SK-N-SH (cell line): ENCODE results near the gene TMIE. TPM values are rescaled to one million over a fixed set of nuclear protein-coding genes. Genes with fewer than 3 reads are reported as not detected.

Experiments used
- CTCF ChIA-PET: fragments of 300-600, 350-600 bp; formaldehyde crosslinking; extraction: SDS; loops from one replicate; lab custom pipeline; 2021; lab: Yijun Ruan, JAX
- POLR2A ChIA-PET: fragments of 350-600 bp; sonication (Branson Sonifier 250); formaldehyde crosslinking; extraction: SDS; loops from one replicate; lab custom pipeline; 2020; ENCODE audit warnings: antibody characterized with exemption, inconsistent platforms; lab: Yijun Ruan, JAX
- DNase-seq: peaks from one replicate; pipeline ENCODE4 v3.0.0; 2012
- H2AFZ ChIP-seq: fragments of 200-600 bp; sonication (generic); 2 replicates; pipeline ENCODE4 v1.8.1; 2016; ENCODE audit warnings: antibody characterized with exemption, mild to moderate bottlenecking, low read depth
- H3F3A ChIP-seq: fragments of 200-600 bp; sonication (generic); replicated peaks from 2 replicates; pipeline ENCODE3; 2016; ENCODE audit warnings: antibody characterized with exemption, mild to moderate bottlenecking; ENCODE audit not compliant: insufficient read depth
- H3K27ac ChIP-seq, 2 experiments: fragments of 200-500 bp in 1 of 2; fragments of 200-600 bp in 1 of 2; sonication (Bioruptor generic) in 1 of 2; sonication (generic), shearing (Covaris generic) in 1 of 2; 2 replicates each; pipeline versions ENCODE4 v1.5.1 to v1.6.1; 2014 to 2016; ENCODE audit warnings: low read depth in 2 of 2, inconsistent platforms in 1 of 2, low read length in 1 of 2, mild to moderate bottlenecking in 1 of 2, mixed read lengths in 1 of 2
- H3K27me3 ChIP-seq: fragments of 200-600 bp; sonication (generic), shearing (Covaris generic); 2 replicates; pipeline ENCODE4 v1.6.1; 2016; ENCODE audit warnings: mixed run types; ENCODE audit not compliant: insufficient read depth
- H3K36me3 ChIP-seq, 2 experiments: fragments of 200-500 bp in 1 of 2; fragments of 200-600 bp in 1 of 2; sonication (Bioruptor generic) in 1 of 2; sonication (generic) in 1 of 2; replicated peaks in 1 of 2; 2 replicates each; pipeline versions ENCODE3 to v1.5.1; 2014 to 2016; ENCODE audit warnings: low read length in 1 of 2, mild to moderate bottlenecking in 1 of 2; ENCODE audit not compliant: insufficient read depth in 2 of 2, control insufficient read depth in 1 of 2
- H3K4me1 ChIP-seq, 2 experiments: fragments of 200-500 bp in 1 of 2; fragments of 200-600 bp in 1 of 2; sonication (Bioruptor generic) in 1 of 2; sonication (generic), shearing (Covaris generic) in 1 of 2; 2 replicates each; pipeline versions ENCODE4 v1.5.1 to v1.6.1; 2014 to 2016; ENCODE audit warnings: low read depth in 1 of 2, low read length in 1 of 2, mixed run types in 1 of 2; ENCODE audit not compliant: insufficient read depth in 2 of 2, control insufficient read depth in 1 of 2
- H3K4me2 ChIP-seq: fragments of 200-600 bp; sonication (generic), shearing (Covaris generic); 2 replicates; pipeline ENCODE4 v1.6.1; 2017; ENCODE audit warnings: mixed run types
- H3K4me3 ChIP-seq, 2 experiments: fragments of 200-500 bp in 1 of 2; fragments of 200-600 bp in 1 of 2; sonication (Bioruptor generic) in 1 of 2; sonication (generic), shearing (Covaris generic) in 1 of 2; 2 replicates each; pipeline versions ENCODE4 v1.5.1 to v1.8.1; 2014 to 2016; ENCODE audit warnings: low read depth in 2 of 2, inconsistent platforms in 1 of 2, low read length in 1 of 2, mild to moderate bottlenecking in 1 of 2, mixed read lengths in 1 of 2, moderate library complexity in 1 of 2
- H3K79me2 ChIP-seq: fragments of 200-600 bp; sonication (generic); 2 replicates; pipeline ENCODE4 v1.8.1; 2017; ENCODE audit warnings: mild to moderate bottlenecking; ENCODE audit not compliant: insufficient read depth
- H3K9ac ChIP-seq: fragments of 200-600 bp; sonication (generic); 2 replicates; pipeline ENCODE4 v1.6.1; 2017; ENCODE audit warnings: mixed run types
- H3K9me2 ChIP-seq: fragments of 200-600 bp; sonication (generic); 2 replicates; pipeline ENCODE4 v1.6.1; 2017; ENCODE audit warnings: mixed run types
- H3K9me3 ChIP-seq: fragments of 200-600 bp; sonication (generic); 2 replicates; pipeline ENCODE4 v1.6.1; 2017; ENCODE audit warnings: mixed run types, mild to moderate bottlenecking, moderate library complexity
- H4K20me1 ChIP-seq: fragments of 200-600 bp; sonication (generic); 2 replicates; pipeline ENCODE4 v1.6.1; 2017; ENCODE audit warnings: mild to moderate bottlenecking, mixed run types; ENCODE audit not compliant: insufficient read depth
- ELF1 ChIP-seq: IDR thresholded peaks from 2 replicates; pipeline ENCODE4 v1.4.0; 2012
- EP300 ChIP-seq, 2 experiments: IDR thresholded peaks; 2 replicates each; pipeline versions ENCODE4 v1.4.0 to v1.6.1; 2012; ENCODE audit warnings: borderline replicate concordance in 1 of 2, low read depth in 1 of 2, low read length in 1 of 2
- GATA2 ChIP-seq: sonication (generic); formaldehyde crosslinking; IDR thresholded peaks from 2 replicates; pipeline ENCODE4 v1.5.0; 2020; ENCODE audit warnings: mild to moderate bottlenecking, missing genetic modification reagents
- JUND ChIP-seq: IDR thresholded peaks from 2 replicates; pipeline ENCODE4 v1.4.0; 2012
- NFIC ChIP-seq: IDR thresholded peaks from 2 replicates; pipeline ENCODE4 v1.4.0; 2012; ENCODE audit warnings: borderline replicate concordance
- NRF1 ChIP-seq: IDR thresholded peaks from 2 replicates; pipeline ENCODE4 v1.6.1; 2012; ENCODE audit warnings: low read depth, mild to moderate bottlenecking, low read length
- POLR2AphosphoS5 ChIP-seq: IDR thresholded peaks from 2 replicates; pipeline ENCODE4 v1.6.1; 2012; ENCODE audit warnings: low read depth, low read length
- RAD21 ChIP-seq: IDR thresholded peaks from 2 replicates; pipeline ENCODE4 v1.6.1; 2012; ENCODE audit warnings: mild to moderate bottlenecking, low read length
- RXRA ChIP-seq: IDR thresholded peaks from 2 replicates; pipeline ENCODE4 v1.4.0; 2012; ENCODE audit warnings: low read depth, mild to moderate bottlenecking, borderline replicate concordance
- SIN3A ChIP-seq: IDR thresholded peaks from 2 replicates; pipeline ENCODE4 v1.6.1; 2012; ENCODE audit warnings: low read depth, mild to moderate bottlenecking, low read length, moderate library complexity, borderline replicate concordance
- TEAD4 ChIP-seq: IDR thresholded peaks from 2 replicates; pipeline ENCODE4 v1.4.0; 2012; ENCODE audit warnings: mild to moderate bottlenecking, borderline replicate concordance; ENCODE audit not compliant: insufficient read depth
- WGBS: methylation state at CpG from one replicate; pipeline ENCODE4 v1.1.6; 2017; ENCODE audit warnings: low lambda C conversion rate; 5-methylcytosine and 5-hydroxymethylcytosine counted together
- polyA plus RNA-seq, 3 experiments: library from polyadenylated mRNA; depleted of rRNA; stranded (reverse); fragments of >200 nt; gene quantifications; 2 replicates each; pipeline ENCODE4 v1.2.3, GENCODE V29; 2012
- TF ChIP-seq, protein P1 (sequence below): IDR thresholded peaks from 2 replicates; pipeline ENCODE4 v1.4.0; 2012; ENCODE audit warnings: low read depth
- TF ChIP-seq, protein P2 (sequence below): IDR thresholded peaks from 2 replicates; pipeline ENCODE4; 2012
- TF ChIP-seq, protein P3 (sequence below): IDR thresholded peaks from 2 replicates; pipeline ENCODE4 v1.6.1; 2012; ENCODE audit warnings: mild to moderate bottlenecking, low read depth, low read length, moderate library complexity
- TF ChIP-seq, protein P4 (sequence below): IDR thresholded peaks from 2 replicates; pipeline ENCODE4 v1.4.0; 2012; ENCODE audit warnings: low read depth, borderline replicate concordance
- TF ChIP-seq, protein P5 (sequence below): fragments of 200-600 bp; sonication (generic); IDR thresholded peaks from 2 replicates; pipeline ENCODE4 v1.6.1; 2017; ENCODE audit warnings: antibody characterized with exemption, mild to moderate bottlenecking, moderate library complexity

The TMIE gene
- polyA plus RNA-seq, 1 of the 3 experiments (the other 2 are of a cell fraction), result 0.03 TPM

DNA sequence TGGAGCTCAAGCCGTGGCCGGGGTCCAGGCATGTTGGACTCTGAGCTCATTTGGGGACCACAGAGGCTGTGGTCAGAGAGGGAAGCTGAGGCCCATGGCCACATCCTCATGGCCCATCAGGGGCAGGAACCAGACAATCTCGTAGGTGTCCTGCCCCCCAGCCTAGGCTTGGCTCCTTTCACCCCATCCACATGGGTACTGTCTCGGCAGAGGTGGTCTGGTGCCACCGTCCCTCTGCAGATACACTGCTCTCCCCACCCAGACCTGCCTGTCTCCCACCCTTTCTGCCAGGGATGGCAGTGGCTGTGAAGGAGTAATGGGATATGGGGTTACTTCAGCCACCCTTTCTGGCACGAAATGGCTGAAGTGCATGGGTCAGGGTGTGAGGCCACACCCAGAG is 8.5 kb downstream of the TMIE start:
- Histone ChIP-seq H4K20me1 (no peaks in the 10 kb centered on the region), H3K27ac (no peak overlapping the region), H3K27me3 (no peaks in the 10 kb centered on the region), H3K36me3 (no peaks in the 10 kb centered on the region), H2AFZ (no peak overlapping the region), H3F3A (no peaks in the 10 kb centered on the region), H3K4me1 (peaks cover 0 to 6% of the 10 kb centered on the region in 2 experiments; a peak in 1 of 4 replicates), H3K9ac (no peak overlapping the region), H3K79me2 (no peaks in the 10 kb centered on the region), H3K4me2 (no peak overlapping the region), H3K9me3 (no peaks in the 10 kb centered on the region), H3K9me2 (no peaks in the 10 kb centered on the region), H3K4me3 (no peak overlapping the region)
- ChIA-PET POLR2A (no interaction called here), CTCF (interaction anchor here (1.2 to 5.6 kb wide), 5 partner anchors 9 to 221 kb away, joined by 3 to 26 read pairs (median 6); no protein-coding TSS in a partner anchor)
- no peak for TF ChIP-seq EP300 (IDR thresholded peaks at IDR 0.05; ENCODE audit: borderline replicate concordance in 1 of 2, low read depth in 1 of 2, low read length in 1 of 2)
- no peak for TF ChIP-seq ELF1
- no peak for TF ChIP-seq POLR2AphosphoS5
- no peak for TF ChIP-seq TEAD4
- TF ChIP-seq, protein P1, sequence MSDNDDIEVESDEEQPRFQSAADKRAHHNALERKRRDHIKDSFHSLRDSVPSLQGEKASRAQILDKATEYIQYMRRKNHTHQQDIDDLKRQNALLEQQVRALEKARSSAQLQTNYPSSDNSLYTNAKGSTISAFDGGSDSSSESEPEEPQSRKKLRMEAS, result no peak
- no peak for TF ChIP-seq JUND
- TF ChIP-seq NRF1, result no peak
- TF ChIP-seq RXRA, result no peak
- no peak for TF ChIP-seq RAD21
- TF ChIP-seq, protein P2, sequence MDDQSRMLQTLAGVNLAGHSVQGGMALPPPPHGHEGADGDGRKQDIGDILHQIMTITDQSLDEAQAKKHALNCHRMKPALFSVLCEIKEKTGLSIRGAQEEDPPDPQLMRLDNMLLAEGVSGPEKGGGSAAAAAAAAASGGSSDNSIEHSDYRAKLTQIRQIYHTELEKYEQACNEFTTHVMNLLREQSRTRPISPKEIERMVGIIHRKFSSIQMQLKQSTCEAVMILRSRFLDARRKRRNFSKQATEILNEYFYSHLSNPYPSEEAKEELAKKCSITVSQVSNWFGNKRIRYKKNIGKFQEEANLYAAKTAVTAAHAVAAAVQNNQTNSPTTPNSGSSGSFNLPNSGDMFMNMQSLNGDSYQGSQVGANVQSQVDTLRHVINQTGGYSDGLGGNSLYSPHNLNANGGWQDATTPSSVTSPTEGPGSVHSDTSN, result no peak
- TF ChIP-seq, protein P3, sequence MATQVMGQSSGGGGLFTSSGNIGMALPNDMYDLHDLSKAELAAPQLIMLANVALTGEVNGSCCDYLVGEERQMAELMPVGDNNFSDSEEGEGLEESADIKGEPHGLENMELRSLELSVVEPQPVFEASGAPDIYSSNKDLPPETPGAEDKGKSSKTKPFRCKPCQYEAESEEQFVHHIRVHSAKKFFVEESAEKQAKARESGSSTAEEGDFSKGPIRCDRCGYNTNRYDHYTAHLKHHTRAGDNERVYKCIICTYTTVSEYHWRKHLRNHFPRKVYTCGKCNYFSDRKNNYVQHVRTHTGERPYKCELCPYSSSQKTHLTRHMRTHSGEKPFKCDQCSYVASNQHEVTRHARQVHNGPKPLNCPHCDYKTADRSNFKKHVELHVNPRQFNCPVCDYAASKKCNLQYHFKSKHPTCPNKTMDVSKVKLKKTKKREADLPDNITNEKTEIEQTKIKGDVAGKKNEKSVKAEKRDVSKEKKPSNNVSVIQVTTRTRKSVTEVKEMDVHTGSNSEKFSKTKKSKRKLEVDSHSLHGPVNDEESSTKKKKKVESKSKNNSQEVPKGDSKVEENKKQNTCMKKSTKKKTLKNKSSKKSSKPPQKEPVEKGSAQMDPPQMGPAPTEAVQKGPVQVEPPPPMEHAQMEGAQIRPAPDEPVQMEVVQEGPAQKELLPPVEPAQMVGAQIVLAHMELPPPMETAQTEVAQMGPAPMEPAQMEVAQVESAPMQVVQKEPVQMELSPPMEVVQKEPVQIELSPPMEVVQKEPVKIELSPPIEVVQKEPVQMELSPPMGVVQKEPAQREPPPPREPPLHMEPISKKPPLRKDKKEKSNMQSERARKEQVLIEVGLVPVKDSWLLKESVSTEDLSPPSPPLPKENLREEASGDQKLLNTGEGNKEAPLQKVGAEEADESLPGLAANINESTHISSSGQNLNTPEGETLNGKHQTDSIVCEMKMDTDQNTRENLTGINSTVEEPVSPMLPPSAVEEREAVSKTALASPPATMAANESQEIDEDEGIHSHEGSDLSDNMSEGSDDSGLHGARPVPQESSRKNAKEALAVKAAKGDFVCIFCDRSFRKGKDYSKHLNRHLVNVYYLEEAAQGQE, result no peak
- TF ChIP-seq SIN3A, result no peak
- TF ChIP-seq, protein P4, sequence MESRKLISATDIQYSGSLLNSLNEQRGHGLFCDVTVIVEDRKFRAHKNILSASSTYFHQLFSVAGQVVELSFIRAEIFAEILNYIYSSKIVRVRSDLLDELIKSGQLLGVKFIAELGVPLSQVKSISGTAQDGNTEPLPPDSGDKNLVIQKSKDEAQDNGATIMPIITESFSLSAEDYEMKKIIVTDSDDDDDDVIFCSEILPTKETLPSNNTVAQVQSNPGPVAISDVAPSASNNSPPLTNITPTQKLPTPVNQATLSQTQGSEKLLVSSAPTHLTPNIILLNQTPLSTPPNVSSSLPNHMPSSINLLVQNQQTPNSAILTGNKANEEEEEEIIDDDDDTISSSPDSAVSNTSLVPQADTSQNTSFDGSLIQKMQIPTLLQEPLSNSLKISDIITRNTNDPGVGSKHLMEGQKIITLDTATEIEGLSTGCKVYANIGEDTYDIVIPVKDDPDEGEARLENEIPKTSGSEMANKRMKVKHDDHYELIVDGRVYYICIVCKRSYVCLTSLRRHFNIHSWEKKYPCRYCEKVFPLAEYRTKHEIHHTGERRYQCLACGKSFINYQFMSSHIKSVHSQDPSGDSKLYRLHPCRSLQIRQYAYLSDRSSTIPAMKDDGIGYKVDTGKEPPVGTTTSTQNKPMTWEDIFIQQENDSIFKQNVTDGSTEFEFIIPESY, result no peak
- TF ChIP-seq GATA2 (CRISPR knock-in tag), result no peak
- TF ChIP-seq, protein P5, sequence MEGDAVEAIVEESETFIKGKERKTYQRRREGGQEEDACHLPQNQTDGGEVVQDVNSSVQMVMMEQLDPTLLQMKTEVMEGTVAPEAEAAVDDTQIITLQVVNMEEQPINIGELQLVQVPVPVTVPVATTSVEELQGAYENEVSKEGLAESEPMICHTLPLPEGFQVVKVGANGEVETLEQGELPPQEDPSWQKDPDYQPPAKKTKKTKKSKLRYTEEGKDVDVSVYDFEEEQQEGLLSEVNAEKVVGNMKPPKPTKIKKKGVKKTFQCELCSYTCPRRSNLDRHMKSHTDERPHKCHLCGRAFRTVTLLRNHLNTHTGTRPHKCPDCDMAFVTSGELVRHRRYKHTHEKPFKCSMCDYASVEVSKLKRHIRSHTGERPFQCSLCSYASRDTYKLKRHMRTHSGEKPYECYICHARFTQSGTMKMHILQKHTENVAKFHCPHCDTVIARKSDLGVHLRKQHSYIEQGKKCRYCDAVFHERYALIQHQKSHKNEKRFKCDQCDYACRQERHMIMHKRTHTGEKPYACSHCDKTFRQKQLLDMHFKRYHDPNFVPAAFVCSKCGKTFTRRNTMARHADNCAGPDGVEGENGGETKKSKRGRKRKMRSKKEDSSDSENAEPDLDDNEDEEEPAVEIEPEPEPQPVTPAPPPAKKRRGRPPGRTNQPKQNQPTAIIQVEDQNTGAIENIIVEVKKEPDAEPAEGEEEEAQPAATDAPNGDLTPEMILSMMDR, result no peak
- no peak for TF ChIP-seq NFIC
- no peak for DNase-seq
- whole genome bisulfite sequencing, result 76% methylated on average over 5 of the region's 6 CpGs
